Limb (tissue), 2 donors: ENCODE measurements around the gene KRTAP10-2.

Source experiments
- DNase-seq, 2 donors: peaks; one replicate each; pipeline ENCODE4 v3.0.0-alpha.2; 2016; ENCODE audit errors: extremely low spot score in 2 of 2

The KRTAP10-2 gene

GRCh38 chr21:44540741-44541288 is 10.5 kb downstream of the KRTAP10-2 start:
- no peak for DNase-seq

- peak in 1 of 2 donors; percentile 15 for DNase-seq
Measured at GRCh38 chr21:44539991-44540666, 11.2 kb downstream of the KRTAP10-2 start, which contains the start of gene KRTAP10-1. Gene KRTAP10-1 (minus strand): TSS chr21:44540195. CDS start chr21:44540150, 45 bp downstream.

- peak in 1 of 2 donors; percentile 14 for DNase-seq
Measured at GRCh38 chr21:44539046-44539445, 12.3 kb downstream of the KRTAP10-2 start.

- DNase-seq = peak in 1 of 2 donors; percentile 17
Measured at GRCh38 chr21:44537930-44538911, 13.1 kb downstream of the KRTAP10-2 start.

GRCh38 chr21:44535963-44536362 is 15.3 kb downstream of the KRTAP10-2 start:
- peak in 1 of 2 donors; percentile 23 for DNase-seq

- peak in 1 of 2 donors; percentile 6 for DNase-seq
Measured at GRCh38 chr21:44534688-44535087, 16.6 kb downstream of the KRTAP10-2 start.

- peak in 1 of 2 donors; percentile 24 for DNase-seq
Measured at GRCh38 chr21:44533891-44534627, 17.2 kb downstream of the KRTAP10-2 start.

- DNase-seq = peak in 1 of 2 donors; percentile 17
Measured at GRCh38 chr21:44533121-44533890, 18.0 kb downstream of the KRTAP10-2 start.

GRCh38 chr21:44532712-44533111 is 18.6 kb downstream of the KRTAP10-2 start:
- DNase-seq = peak in 1 of 2 donors; percentile 11

GRCh38 chr21:44531606-44532564 is 19.4 kb downstream of the KRTAP10-2 start:
- peak; percentile 22 to 26 for DNase-seq

GRCh38 chr21:44530903-44531605 is 20.3 kb downstream of the KRTAP10-2 start:
- peak in 1 of 2 donors; percentile 7 for DNase-seq

GRCh38 chr21:44530221-44530902 is 20.9 kb downstream of the KRTAP10-2 start:
- no peak for DNase-seq

GRCh38 chr21:44529503-44530125 is 21.7 kb downstream of the KRTAP10-2 start:
- peak in 1 of 2 donors; percentile 9 for DNase-seq

- peak in 1 of 2 donors; percentile 7 for DNase-seq
Measured at GRCh38 chr21:44529011-44529421, 22.3 kb downstream of the KRTAP10-2 start.

GRCh38 chr21:44528634-44528995 is 22.7 kb downstream of the KRTAP10-2 start:
- no peak for DNase-seq

- DNase-seq = peak in 1 of 2 donors; percentile 20
Measured at GRCh38 chr21:44527983-44528633, 23.2 kb downstream of the KRTAP10-2 start.
